Fibroblast of upper back skin (primary cell): ENCODE results near the gene CRYL1.

ENCODE experiments used
- DNase-seq: peaks from one replicate; pipeline ENCODE4 v3.0.0-alpha.2; 2013

Gene CRYL1

DNA sequence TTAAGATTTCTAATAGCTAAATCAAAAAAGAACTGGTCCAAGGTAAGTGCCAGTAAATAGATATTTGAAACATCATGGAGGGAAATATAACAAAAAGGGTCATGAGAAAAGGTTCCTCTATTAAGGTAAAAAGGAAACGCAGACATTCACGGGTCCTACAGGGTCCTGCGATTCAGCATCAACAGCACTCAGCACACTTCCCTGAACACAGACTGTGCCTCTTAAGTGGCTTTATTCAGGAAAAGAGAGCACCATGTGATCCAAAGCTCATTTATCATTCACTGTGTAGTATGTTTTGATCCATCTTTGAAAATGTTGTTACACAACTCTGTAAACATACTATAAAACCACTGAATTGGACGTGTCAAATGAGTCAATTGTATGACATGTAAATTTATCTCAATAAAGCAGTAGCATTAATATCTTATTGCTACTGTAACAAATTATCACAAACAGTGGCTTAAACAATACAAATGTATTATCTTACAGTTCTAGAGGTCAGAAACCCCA, 33.7 kb downstream of the CRYL1 start:
- DNase-seq, result no peak

DNA sequence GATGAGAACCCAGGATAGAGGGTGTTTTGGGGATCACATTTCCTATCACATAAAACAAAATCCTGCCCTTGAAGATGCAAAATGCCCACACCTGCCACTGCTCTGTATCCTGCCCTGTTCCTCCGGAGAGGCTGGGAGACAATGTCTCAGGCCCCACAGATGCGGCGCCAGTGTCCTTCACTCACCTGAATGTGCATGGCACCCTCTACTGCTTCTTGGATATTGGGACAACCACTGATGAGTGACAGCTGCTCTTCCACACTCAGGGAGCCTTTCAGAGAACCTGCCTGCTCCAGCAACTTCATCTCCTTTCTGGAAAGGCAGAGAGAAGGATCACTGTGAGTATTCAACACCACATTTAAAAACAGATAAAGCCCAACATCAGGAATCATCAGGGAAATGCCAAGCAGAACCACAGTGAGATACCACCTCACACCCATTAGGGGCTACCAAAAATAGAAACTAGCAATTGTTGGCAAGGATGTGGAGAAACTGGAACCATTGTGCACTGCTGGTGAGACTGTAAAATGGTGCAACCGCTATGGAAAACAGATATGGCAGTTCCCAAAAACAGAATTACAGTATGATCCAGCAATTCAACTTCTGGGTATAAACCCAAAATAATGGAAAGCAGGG, 36.4 kb downstream of the CRYL1 start:
- DNase-seq, result peak; percentile 64

DNA sequence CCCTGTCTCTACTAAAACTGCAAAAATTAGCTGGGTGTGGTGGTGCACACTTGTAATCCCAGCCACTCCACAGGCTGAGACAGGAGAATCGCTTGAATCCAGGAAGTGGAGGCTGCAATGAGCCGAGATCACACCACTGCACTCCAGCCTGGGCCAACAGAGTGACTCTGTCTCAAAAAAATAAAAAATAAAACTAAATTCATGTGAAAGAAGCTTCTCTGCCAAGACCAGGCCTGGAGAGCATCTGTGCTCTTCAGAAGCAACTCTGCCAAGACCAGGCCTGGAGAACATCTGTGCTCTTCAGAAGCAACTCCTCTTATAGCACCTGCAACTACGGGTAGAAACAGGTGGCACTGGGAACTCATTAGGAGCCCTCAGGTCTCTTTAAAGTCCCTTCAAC, 37.7 kb downstream of the CRYL1 start:
- DNase-seq, result peak; percentile 12

DNA sequence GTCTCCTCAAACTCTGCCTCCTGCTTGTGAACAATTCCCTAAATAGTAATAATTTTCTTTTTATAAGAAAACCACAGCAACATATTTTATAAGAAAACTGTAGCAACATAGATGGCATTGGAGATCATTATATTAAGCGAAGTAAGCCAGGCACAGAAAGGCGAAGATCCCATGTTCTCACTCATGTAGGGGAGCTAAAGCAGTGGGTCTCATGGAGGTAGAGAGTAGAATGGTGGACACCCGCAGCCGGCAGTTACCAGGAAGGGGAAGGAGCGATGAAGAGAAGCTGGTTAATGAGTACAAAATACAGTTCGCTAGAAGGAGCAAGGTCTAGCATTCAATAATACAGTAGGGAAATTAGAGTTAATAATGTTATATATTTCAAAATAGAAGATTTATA, 42.9 kb downstream of the CRYL1 start:
- no peak for DNase-seq

DNA sequence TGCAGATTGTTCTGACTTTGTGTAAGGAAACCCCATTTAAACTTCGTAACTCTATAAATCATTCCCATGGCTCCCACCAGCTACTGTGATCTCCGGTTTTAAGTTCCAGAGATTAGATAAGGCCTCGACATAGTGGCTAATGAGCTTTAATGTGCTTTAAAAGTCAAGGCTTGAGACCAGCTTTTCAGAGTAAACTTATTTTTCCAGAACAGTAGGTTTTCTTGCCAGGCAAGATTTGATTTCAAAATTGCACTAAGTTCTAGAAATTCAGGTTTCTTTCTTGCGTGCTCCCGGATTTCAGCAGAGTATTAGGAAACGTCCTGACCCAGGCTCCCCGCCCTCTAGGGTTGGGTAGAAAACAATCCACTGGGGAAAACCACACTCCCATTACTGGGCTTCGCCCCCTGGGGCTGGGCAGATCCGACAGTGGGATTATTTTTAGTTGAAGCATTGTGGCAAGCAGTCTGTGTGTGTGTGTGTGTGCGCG, 43.3 kb downstream of the CRYL1 start:
- DNase-seq, result no peak

DNA sequence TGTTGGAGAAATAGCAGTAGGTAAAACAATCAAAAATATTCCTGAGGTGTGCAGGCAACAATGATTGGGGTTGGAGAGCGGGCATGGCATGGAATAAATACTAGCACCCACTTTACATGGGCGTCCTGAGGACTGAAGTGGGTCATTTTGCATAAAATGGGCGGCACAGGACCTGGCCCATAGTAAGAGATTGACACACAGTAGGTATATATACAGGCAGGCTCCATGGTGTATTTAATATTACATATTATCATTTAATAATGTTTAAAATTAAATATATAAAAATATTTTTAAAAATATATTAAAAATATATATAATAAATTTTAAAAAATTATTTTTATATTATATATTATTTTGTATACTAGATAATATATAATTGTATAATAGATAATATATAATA, 48.3 kb downstream of the CRYL1 start:
- DNase-seq, result no peak

DNA sequence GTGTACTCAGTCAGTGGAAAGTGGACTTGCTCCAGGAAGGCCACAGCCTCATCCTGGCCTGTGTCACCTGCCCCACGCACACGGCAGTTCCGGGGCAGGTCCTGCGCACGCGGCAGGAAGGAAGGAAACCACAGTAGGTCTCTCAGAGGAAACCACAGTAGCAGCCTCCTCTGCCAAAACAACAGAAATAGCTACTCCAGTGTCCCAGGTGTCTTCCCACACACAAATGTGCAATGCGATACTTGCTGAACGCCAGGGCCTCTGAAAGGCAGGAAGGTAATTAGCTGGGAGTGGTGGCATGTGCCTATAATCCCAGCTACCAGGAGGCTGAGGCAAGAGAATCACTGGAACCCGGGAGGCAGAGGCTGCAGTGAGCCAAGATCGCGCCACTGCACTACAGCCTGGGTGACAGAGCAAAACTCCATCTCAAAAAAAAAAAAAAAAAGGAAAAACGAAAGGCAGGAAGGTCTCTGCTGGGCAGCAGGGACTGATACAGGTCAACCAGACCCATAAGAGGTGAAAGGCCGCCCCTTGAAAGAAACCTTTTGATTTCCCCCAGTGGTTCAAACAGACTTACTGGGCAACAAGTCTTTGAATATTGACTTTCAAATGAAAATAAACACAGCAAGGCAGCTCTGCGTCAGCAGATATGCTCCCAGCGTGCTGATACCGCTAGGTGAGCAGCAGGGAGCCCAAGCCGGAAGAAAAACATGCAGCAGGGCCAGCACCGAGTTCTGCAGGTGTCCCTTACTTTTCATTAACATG, 49.5 kb downstream of the CRYL1 start:
- DNase-seq, result no peak

DNA sequence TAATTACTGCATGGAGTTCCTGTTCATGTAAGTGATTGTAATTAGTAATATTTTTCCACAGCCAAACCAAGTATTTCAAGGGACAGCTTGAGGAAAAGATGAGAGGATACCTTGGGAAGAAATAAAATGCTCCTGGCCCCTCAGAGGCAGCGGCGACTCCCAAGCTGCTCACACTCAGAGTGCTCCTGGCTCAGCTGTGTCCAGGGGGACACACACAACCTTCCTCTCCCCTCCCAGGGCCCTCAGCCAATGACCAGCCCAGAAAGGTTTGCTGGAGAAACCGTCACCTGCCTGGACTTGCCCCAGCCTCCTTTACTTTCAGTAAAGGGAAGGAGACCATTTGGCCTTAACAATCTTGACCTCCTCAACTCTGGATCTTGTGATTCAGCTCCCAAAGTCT, 51.1 kb downstream of the CRYL1 start:
- no peak for DNase-seq

DNA sequence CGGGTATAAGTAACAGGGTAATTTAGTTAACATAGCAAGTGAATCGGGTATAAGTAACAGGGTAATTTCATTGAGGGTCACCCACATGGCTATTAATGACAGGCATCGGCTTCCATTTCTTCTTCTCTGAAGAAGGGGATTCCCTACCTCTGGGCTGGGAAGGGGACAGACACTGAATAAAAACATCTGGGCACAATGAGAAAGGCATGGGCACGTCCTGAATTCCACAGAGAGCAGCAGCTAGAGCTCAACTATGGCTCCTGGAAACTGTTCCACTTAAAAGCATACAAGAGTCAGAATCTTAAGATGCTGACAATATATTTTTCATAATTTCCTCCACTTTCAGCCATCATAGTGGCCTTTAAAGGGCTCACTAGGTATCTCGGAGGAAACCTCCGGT, 51.8 kb downstream of the CRYL1 start:
- DNase-seq, result no peak

DNA sequence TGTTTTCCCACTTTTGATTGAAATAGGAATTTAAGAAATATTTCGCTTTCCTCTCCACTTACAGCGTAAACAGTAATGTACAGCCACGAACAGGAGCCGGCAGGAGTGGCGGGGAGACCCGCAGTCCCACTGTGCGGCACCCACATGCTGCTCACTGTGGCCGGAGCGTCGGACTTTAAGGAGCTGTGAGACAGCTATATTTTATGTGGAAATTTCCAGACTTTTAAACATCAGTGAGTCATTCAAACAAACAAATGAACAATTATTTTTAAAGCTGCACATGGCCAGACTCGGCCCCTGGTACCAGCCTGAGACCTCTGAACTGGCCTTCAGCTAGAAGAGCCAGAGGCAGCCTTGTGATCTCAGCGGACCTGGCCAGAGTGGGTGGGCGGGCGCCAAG, 52.5 kb downstream of the CRYL1 start:
- DNase-seq, result no peak

DNA sequence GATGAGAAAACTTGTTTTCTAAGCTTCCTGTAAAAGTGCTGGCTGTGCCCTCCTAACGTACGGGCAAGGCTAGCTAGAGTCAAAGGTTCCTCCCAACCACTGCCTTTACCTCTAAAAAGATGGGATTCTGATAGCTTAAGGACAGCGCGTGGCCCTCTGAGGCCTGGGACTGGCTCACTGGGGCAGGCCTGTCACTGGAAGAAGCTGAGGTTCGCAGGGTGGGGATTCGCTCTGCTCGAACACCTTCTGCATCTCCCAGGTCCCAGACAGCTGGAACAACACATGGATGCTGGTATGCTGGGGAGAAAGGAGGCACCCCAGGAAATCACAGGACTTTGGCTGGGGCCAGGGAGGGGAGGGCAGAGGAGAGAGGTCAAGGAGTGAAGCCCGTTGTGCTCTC, 53.1 kb downstream of the CRYL1 start:
- no peak for DNase-seq

DNA sequence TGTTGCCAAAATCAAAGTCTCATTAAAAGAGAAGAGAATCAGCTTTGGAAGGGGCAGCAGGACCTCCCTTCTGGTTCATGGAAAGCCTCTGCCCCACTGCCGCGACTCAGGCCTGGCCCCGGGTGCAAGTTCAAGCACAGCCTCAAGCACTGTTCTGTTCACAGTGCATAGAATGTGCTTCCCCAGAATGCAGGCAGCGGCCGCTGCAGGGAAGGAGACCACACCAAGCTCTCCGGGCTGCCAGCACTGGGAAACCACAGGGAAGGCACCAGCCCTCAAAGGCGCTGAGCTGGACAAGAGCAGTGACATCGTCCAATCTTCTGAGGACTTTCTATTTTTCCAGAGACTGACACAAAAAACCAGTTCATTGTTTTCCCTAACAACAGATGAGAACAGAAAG, 55.5 kb downstream of the CRYL1 start:
- DNase-seq, result no peak

DNA sequence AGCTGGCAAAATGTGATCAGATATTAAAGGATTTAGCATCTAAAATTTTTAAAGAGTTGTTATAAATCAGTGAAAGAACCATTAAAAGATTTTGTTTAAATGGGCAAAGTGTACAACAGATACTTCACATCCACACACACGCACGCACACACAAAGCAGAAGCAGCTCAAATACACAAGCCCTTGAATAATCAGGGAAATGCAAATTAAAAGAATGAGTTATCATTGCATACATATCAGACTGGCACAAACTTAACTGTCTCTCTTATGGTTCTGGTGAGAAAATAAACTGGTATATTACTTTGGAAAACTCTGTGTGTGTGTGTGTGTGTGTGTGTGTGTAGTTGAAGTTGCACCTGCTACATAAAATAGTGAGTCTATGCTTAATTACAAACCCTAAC, 59.3 kb downstream of the CRYL1 start:
- no peak for DNase-seq

DNA sequence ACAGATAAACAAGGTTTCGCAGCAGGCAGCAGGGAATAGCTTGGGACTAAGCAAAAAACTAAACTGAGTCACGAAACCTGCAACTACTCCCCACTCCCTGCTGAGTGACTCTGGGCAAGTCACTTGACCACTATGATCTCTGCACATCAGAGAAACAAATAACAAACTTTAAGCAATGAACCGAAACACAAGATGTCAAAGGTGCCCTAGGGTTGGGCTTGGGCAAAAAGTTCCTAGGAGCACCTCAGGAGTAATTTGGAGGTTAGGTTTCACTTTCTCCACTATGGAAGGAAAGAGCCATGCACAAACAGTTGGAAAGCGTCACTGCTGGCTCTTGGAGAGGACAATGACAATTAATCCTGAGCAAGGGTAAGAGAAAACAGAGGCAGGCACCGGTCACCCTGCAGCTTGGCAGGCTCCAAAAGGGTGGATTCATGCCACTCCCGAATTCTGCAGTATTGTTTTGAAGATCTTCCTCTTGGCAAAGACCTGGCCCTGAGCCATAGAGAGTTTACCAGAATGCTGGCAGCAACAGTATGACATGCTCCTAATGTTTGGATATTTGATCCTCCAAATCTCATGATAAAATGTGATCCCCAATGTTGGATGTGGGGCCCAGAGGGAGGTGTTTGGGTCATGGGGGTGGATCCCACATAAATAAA, 60.3 kb downstream of the CRYL1 start:
- DNase-seq, result no peak

DNA sequence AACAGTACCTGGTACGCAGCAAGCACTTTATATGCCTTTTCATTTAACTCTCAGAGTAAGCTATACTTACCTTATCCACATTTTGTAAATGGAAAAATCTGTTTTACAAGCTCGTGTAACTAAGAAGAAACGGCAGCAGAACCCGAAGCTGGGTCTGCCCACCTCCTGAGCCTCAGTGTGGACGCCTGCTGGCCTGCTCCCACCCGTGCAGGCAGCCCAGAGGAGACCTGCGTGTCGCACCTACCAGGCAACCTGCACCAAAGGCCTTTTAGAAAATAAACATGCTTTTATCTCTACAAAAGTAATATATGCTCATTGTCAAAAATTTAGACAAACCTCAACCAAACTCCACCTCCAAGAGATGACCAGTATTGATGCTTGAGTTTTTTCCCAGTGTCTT, 62.7 kb downstream of the CRYL1 start:
- DNase-seq, result no peak

DNA sequence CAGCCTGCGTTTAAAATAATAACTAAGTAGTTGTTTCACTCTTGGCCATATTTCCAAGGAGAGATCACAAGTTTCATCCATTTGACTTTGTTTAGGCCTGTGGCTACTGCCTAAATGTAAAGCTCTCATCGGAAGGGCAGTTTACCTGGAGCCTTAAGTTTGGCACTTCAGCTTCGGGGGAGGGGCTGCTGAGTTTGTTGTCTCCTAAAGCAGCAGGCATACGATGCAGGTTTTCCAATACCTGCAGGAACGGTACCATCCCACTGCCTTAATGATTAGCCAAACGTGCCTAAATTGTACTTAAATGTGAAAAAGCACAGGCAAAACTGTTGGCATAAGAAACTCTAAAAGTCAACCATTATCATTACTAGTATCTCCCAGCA, 63.1 kb downstream of the CRYL1 start:
- no peak for DNase-seq

DNA sequence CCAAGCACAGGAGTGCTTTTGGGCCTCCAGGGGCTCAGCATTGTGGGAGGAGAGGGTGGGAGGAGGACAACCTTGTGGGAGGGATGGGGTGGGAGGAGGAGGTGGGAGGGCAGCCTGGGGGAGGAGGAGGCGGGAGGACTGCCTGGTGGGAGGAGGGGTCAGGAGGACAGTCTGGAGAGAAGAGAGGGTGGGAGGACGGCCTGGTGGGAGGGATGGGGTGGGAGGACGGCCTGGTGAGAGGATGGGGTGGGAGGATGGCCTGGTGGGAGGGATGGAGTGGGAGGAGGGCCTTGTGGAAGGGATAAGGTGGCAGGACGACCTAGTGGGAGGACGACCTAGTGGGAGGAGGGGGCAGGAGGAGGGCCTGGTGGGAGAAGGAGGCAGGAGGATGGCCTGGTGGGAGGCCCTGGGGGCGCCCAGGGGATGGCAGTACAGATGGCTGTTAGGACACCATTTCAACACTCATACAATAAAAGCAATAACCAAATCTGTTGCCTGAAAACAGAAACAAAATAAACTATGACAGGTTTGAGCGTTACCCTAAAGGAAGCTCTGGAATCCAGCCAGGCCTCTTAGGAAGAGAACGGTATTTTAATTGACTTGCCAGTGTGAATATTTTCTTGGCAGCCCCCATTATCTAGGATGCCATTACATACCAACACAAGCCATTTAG, 63.7 kb downstream of the CRYL1 start:
- peak; percentile 41 for DNase-seq

DNA sequence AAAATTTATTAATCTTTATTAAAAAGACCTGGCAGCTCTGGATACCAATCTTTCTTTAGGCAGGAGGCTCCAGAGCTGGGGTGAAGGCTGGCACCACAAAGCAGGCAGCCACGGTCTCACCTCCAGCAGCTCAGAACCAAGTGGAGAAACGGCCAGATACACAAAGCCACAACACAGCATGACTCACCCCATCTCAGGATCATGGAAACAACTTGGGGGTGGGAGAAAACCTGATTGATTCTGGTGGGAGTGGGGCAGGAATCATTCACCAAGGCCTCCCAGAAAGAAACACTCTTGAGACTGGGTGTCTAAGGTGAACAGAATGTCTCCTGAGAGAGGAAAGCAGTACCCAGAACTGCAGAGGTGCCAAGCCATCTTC, 64.2 kb downstream of the CRYL1 start:
- peak; percentile 71 for DNase-seq

DNA sequence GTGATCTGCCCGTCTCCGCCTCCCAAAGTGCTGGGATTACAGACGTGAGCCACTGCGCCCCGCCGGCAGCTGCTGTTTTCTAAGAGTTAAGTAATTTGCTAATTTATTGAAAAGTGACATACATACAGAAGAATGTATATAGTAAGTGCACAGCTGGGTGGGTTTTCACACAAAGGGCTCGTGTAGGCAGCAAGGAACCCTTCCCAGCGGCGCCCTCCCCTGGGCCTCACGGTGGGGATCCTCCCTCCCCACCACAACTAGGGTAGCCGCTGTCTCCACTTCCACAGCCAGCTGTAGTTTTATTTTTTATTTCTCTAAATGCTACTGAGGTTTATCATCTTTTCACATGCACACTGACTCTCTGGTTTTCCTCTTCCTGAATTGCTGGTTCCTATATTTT, 64.9 kb downstream of the CRYL1 start:
- DNase-seq, result peak; percentile 34

DNA sequence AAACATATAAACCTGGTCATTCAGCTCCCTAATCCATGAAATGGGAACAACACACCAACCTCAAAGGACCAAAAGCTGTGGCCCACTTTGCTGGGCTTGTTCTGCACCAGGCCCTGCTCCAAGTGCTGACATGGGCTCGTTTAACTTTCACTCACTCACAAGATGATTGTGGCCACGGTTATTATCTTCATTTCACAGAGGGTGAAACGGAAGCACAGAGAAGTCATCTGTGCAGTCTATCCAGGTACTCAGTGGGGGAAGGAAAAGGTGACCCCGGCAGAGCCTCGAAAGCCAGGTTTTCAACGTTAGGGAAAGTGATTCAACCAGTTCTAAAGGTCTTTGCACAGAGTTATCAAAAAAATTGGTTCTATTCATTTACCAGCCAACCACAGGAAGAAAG, 68.0 kb downstream of the CRYL1 start:
- DNase-seq, result no peak

DNA sequence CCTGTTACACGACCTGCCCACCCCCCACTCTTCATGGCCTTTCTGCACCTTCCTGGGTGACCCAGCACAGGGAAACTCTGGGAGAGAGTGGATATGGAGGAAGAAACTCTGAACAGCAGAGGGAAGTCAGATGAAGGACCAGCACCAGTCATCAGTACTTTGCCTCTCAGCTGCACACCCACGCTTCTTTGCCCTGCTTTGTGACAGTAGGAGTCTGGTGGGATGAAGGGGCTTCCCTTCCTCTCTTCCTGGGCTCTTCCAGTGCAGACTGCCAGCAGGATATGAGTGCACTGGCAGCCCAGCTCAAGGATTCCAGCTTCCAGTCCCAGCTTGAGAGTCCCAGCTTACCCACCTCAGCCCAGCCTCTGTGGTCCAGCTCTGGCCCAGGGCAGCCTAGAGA, 68.9 kb downstream of the CRYL1 start:
- DNase-seq, result no peak

DNA sequence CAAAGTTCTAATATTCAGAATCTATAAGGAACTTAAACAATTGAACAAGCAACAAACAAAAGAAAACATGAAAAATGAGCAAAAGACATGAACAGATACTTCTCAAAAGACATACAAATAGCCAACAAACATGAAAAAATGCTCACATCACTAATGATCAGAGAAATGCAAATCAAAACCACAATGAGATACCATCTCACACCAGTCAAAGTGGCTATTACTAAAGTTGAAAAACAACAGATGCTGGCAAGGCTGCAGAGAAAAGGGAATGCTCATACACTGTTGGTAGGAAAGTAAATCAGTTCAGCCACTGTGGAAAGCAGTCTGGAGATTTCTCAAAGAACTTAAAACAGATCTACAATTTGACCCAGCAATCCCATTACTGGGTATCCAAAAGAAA, 74.3 kb downstream of the CRYL1 start:
- no peak for DNase-seq

DNA sequence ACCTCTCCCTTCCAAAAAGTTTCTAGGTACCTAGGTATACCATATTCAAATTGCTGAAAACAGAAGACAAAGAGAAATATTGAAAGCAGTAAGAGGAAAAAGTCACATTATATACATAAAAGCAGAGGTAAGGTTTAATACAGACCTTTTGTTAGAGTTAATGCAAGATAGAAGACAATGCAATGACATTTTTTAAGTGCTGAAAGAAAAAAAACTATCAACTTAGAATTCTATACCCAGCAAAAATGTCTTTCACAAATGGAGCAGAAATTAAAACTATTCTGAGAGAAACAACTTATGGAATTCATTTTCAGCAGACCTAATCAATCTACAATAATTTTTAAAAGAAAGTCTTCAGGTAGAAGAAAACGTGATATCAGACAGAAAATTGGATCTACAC, 77.2 kb downstream of the CRYL1 start:
- DNase-seq, result no peak

DNA sequence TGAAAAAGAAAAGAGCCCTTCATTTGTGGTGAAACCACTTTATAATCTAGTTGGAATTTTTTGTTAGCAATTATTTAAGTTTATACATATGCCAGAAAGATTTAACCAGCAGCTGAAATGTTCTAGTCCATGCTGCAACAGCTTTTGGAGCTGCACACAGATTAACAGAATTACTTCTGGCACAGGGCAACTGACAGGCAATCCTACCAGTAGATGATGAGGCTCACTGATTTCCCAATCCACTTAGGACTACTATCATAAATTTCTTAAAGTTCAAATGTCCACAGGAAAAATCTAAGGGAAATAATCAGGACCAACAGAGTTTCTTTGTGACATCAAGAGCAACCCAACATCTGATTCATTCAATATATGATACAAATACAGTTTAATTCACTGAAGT, 78.8 kb downstream of the CRYL1 start:
- DNase-seq, result no peak
